AG10803 (cell line): ENCODE results near the gene COMMD2.
A peak's percentile ranks its signal among the peaks of the same experiment; 100 is the strongest.

Experiments used
- DNase-seq: peaks from one replicate; pipeline ENCODE4 v3.0.0; 2010; ENCODE audit warnings: low read depth
- H3K4me3 ChIP-seq: 2 replicates; pipeline ENCODE4 v1.5.1; 2011; ENCODE audit warnings: mild to moderate bottlenecking, low read length, control low read depth
- TF ChIP-seq, protein P1 (sequence below): conservative IDR thresholded peaks from 2 replicates; pipeline ENCODE4 v1.5.1; 2011; ENCODE audit warnings: mild to moderate bottlenecking, low read length, control low read depth, inconsistent platforms

Gene COMMD2

DNA sequence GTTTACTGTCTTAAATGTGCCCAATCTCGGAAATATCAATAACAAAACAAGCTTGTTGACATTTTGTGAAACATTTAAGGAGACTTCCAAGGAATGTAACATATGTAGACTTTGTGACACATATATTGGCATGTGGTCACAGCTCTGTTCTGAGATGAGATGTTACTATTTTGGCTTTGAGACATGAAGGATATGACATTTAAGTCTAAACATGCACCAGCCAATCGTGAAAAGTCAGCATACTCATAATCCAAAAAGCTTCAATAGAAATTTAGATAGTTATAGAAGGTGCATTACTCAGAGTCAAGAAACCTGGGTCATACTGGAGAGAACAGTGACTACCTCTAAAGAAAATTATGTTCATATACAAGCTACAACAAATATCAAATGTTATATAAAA lies 13.4 kb downstream of the COMMD2 start:
- H3K4me3 ChIP-seq, result no peak overlapping the region
- TF ChIP-seq, protein P1, sequence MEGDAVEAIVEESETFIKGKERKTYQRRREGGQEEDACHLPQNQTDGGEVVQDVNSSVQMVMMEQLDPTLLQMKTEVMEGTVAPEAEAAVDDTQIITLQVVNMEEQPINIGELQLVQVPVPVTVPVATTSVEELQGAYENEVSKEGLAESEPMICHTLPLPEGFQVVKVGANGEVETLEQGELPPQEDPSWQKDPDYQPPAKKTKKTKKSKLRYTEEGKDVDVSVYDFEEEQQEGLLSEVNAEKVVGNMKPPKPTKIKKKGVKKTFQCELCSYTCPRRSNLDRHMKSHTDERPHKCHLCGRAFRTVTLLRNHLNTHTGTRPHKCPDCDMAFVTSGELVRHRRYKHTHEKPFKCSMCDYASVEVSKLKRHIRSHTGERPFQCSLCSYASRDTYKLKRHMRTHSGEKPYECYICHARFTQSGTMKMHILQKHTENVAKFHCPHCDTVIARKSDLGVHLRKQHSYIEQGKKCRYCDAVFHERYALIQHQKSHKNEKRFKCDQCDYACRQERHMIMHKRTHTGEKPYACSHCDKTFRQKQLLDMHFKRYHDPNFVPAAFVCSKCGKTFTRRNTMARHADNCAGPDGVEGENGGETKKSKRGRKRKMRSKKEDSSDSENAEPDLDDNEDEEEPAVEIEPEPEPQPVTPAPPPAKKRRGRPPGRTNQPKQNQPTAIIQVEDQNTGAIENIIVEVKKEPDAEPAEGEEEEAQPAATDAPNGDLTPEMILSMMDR, result no peak
- no peak for DNase-seq

DNA sequence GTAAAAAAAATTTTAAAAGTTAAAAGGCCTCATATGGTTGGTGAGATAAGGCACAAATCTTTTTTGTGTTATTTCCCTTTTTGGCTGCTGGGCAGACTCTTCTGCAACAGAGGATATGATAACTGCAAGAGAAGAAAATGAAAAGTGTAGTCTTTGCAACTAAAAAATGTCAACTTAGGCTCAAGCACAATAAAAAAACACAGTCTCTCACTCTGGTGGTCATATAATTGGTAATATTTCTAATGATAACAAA lies 15.4 kb downstream of the COMMD2 start:
- TF ChIP-seq, protein P1, result no peak
- no peak for DNase-seq

DNA sequence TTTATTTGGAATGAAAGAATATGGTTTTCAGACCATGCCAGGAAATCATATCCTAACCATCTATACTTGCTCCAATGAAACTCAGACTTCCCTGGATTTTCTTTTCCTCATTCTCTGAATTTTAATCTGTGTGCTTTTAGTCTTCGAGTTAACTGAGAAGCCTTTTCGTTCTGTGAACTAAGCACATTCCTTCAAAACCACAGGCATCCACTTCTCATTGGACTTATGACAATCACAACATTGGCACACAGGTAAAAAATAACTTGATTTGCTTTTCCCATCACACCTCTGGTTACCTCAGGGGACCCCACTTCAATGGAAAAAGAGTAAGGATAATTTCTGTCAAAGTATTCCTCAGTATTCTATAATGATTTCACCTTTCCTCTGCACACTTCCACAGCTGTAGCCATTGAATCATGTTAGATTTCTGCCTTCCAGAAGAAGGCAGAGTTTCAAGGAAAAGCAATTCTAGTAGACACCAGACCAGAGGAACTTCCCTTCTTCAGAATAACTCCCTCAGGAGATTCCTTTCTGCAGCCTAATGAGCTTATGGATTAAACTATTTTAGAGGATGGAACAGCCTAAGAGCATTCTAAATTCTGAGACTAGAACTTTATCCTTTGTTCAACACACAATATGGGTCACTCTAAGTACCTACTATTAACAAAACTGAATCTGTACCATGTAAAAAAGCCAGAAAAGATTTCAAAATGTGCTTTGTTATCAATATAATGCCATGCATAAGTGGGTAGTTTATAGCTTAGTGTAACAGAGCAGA lies 15.9 kb downstream of the COMMD2 start:
- no peak overlapping the region for H3K4me3 ChIP-seq
- TF ChIP-seq, protein P1, result no peak
- DNase-seq, result peak; percentile 67

More for the DNA sequence above, 15.4 kb downstream of the COMMD2 start:
- no peak overlapping the region for H3K4me3 ChIP-seq

DNA sequence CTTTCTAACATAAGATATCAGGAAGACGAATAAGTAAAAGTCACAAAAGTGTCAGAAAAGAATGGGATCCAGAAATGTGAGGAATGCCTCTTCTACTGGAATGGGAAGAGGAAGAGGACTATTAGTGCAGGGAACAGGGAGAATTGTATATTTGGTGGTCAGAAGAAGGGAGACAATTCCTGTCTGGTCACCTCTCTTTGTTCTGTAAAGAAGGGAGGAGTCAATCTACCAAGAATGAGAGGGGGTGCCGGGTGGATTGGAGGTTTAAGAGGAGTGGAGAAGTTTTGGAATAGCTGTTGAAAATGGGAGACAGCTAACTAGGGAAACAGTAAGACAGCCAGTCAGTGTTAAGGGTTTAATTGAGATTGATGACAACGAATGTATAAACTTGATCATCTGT lies 20.1 kb downstream of the COMMD2 start:
- TF ChIP-seq, protein P1, result no peak
- no peak overlapping the region for H3K4me3 ChIP-seq
- DNase-seq, result no peak

DNA sequence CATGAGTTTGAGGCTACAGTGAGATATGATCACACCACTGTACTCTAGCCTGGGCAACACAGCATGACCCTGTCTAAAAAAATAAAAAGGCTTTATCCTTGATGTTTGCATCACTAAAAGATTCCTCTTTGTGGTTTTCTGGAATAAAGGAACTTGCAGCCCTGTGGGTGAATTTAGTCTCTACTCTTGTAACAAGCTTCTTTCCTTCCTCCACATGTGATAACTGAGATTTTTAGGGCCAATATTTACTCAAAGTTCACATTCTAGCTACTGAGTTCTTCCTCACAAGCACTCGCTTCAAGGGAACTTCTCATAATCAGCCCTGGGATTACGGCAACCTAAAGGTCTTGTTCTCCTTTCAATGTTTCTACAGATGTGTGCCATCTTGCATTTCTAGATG lies 24.6 kb downstream of the COMMD2 start:
- no peak for DNase-seq
- no peak overlapping the region for H3K4me3 ChIP-seq
- TF ChIP-seq, protein P1, result no peak

DNA sequence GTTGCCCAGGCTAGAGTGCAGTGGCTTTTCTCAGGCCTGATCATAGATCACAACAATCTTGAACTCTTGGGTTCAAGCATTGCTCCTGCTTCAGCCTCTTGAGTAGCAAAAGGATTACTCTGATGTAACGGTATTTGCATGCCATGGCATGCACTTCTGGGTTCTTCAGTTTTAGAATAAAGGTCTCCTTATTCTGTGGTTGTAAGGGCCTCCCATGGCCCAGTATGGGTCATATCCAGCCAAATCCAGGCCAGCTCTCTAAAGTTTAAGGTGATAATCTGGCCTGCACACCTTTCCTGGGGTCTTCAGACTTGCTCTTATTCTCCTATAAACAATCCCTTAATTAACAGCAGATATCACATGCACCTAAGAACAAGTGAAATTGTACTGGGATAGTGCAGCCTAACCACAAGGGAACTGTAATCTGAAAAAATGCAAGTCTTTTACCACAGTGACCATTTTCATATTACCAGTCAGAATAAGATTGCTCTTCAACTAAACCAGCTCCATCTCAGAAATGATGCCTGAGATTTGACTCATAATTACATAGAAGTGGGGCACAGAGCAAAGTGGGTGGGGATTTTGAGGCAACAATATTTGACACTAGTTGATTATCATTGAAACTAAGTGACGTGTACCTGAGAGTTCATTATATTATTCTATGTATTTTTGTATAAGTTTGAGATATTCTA lies 25.4 kb downstream of the COMMD2 start:
- H3K4me3 ChIP-seq, result no peak overlapping the region
- peak; percentile 73 for DNase-seq
- TF ChIP-seq, protein P1, result no peak

DNA sequence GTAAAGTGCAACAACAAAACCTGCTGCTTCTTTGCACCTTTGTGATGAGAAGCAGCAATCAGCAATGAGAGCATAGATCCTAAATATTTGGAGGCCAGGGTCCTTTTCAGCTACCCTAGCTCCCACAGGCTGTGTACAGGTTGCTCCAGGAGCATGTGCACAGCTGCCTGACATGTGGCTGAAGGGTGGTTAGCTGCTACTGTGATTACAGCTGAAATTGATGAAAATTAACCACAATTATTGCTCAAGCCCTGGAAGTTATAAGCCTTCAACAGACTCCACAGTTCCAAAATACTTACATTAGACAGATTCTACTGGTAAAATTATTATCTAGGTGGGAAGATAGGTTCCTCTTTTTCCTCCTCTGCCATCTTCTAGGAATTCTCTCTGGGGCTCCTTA lies 28.5 kb downstream of the COMMD2 start:
- no peak overlapping the region for H3K4me3 ChIP-seq
- TF ChIP-seq, protein P1, result no peak
- peak; percentile 67 for DNase-seq
